CD1c-positive myeloid dendritic cell (primary cell): ENCODE measurements around the gene RPLP2.

Source experiments
- DNase-seq: peaks from one replicate; pipeline ENCODE4 v3.0.0-alpha.2; 2016; ENCODE audit errors: extremely low spot score

The RPLP2 gene

GRCh38 chr11:791658-792534 is 17.9 kb upstream of the RPLP2 start:
- no peak for DNase-seq

GRCh38 chr11:792535-792821 is 17.3 kb upstream of the RPLP2 start:
- no peak for DNase-seq

DNA sequence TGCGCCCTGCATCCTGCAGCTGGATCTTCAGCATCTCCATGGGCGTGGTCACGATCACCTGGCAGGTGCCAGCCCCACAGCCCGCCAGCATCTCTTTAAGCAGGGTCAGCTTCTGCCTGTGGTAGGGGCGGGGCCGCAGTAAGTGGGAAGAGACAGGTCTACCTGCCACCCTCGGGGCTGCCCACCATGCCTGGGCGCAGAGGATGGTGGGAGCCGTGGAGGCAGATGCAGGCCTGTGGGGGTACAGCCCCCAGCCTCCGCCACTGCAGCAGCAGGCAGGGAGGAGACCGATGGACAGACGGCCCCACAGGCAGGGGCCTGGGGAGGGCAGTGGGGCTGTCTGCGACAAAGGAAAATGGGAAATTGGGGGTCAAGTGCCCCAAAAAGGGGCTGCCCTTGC is 16.9 kb upstream of the RPLP2 start:
- DNase-seq: no peak

DNA sequence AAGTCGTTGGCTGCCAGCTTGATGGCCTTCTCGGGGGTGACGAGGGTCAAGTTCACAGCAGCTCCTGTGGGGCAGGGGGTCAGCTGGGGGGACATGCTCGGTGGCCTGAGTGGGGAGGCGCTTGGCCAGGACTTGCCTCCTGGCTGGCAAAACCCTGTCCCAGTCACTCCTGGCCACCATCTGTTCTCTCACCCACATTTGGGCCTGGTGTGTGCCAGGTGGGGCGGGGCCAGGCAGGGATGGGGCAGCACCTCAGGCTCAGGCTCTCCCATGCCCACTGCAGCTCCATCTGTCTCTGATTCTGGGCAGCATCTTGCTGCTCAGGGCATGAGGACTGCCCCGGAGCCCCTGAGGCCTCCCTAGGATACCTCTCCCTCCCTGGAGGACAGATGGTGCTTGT is 16.2 kb upstream of the RPLP2 start:
- DNase-seq: no peak

GRCh38 chr11:794013-794765 is 15.6 kb upstream of the RPLP2 start:
- DNase-seq: no peak

DNA sequence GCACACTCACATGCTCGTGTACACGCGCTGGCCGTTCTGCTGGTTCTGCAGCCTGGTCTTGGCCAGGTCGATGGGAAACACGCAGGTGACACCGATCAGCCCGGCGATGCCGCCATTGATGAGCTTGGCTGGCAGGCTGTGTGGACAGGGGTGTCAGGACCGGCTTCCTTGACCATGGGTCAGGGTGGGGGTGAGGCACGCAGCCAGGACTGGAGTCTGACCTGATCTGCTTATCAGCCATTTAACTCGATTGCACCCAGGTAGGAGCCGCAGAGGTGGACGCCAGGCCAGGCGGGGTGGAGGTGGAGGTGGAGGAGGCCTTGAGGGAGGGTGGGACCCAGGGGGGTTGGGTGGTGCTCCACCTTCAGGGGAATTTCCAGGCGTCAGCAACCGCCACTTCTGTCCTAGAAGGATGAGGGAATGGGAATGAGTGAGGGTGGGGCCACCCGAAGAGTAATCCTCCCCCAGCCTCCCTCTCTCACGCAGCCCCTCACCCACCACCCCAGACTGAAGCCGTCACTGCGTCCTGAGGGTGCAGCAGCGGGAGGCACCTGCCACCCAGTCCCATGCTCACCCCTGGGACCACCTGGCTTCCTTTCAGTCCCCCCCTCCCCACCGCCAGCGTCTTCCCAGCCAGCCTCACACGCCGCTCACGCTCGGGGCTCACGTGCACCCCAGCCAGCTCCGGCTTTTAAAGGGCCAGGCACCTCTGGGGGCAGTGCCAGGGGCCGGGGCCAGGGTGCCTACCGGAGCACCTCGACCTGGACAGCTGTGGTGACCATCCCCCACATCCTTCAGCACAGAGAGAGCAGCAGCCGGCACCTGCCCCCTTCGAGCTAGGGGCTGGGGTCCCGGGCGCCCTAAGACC is 14.8 kb upstream of the RPLP2 start:
- DNase-seq: no peak

- peak; percentile 90 for DNase-seq
These were observed 13.9 kb upstream of the RPLP2 start for GRCh38 chr11:795634-796564.

- DNase-seq: no peak
These were observed 13.0 kb upstream of the RPLP2 start for GRCh38 chr11:796565-797295.

GRCh38 chr11:797296-798092 is 12.3 kb upstream of the RPLP2 start:
- peak; percentile 68 for DNase-seq

- DNase-seq: peak; percentile 92
These were observed 11.6 kb upstream of the RPLP2 start, which contains the start of gene SLC25A22 for GRCh38 chr11:798093-798713. TSS of gene SLC25A22 (minus strand) at chr11:798281. CDS start at chr11:795006, 3,275 bp downstream.

DNA sequence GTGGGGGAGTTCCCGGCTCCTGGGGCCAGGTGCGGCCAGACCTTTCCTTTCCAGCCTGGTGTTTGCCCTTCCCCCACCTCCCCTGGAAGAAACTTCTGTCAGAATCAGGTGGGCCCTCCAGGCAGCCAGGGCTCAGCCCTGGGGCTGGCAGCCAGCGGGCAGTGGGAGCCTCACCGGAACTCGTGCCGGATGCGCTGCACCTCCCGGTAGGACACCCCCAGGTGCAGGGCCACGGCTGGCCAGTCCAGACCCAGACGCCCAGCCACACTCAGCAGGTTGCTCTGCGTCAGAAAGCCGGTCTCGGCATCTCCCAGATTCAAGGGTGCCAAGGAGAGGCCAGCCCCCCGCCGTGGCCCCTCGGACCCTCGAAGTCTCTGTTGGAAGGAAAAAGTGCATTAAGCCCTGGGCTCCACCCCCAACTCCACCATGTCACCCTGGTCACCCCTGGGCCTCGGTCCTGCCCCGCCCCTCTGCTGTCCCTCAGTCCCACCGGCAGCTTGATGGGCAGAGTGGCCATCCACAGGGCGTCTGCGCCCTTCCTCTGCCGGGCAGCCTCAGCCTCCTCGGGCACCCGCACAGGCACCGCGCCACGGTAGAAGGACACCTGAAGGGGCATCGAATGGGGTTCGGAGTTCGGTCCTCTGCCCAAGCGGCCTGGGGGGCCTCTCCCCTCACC is 10.0 kb upstream of the RPLP2 start:
- no peak for DNase-seq

- no peak for DNase-seq
These were observed 9.3 kb upstream of the RPLP2 start for GRCh38 chr11:800473-800872.

DNA sequence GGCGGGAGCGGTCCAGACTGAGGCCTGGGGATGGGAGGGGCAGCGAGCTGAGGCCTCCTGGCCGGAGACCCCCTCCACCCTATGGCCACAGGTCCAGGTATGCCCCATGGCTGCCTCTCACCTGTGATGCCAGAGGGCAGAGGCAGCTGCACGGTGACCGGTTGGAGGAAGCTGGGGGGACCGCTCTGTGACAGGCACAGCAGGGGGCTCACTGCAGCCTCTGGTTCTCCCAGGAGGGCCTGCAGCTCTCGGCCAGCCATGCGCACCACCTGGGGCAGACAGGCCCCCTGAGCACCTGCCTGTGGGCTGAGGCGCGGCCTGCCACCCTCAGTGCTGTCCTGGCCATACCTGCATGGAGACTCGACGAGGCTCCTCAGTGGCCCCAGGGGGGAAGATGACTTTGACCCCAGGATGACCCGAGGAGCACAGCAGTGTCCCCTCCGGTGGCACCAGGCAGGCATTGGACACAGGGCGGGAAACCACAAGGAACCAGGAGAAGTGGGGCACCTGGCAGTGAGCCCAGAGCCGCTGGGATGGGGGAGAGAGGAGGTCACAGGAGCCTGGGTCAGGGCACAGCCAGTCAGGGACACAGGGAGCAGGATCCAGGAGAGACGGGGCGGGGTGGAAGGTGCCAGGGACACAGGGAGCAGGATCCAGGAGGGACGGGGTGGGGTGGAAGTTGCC is 8.5 kb upstream of the RPLP2 start:
- DNase-seq: no peak

GRCh38 chr11:802018-802617 is 7.6 kb upstream of the RPLP2 start:
- no peak for DNase-seq

GRCh38 chr11:802693-803466 is 6.9 kb upstream of the RPLP2 start:
- DNase-seq: no peak

- no peak for DNase-seq
These were observed 6.4 kb upstream of the RPLP2 start for GRCh38 chr11:803467-803742.
